Astrocyte of the cerebellum (primary cell): ENCODE results near the gene IL1RN.

Source experiments
- DNase-seq: peaks from one replicate; pipeline ENCODE4 v3.0.0-alpha.2; 2011; ENCODE audit warnings: low read depth
- H3K4me3 ChIP-seq: 2 replicates; pipeline ENCODE4 v1.5.1; 2011; ENCODE audit warnings: mild to moderate bottlenecking, low read depth, low read length, moderate library complexity
- in situ Hi-C: cut with HindIII; loops from 2 replicates; pipeline ENCODE4 v1.10.0; 2017; ENCODE audit warnings: low sequenced_read_pairs
- TF ChIP-seq, protein P1 (sequence below): IDR thresholded peaks from 2 replicates; pipeline ENCODE4 v1.5.1; 2012; ENCODE audit warnings: low read length, low read depth, moderate library complexity, mild to moderate bottlenecking; ENCODE audit errors: missing control alignments

IL1RN gene

DNA sequence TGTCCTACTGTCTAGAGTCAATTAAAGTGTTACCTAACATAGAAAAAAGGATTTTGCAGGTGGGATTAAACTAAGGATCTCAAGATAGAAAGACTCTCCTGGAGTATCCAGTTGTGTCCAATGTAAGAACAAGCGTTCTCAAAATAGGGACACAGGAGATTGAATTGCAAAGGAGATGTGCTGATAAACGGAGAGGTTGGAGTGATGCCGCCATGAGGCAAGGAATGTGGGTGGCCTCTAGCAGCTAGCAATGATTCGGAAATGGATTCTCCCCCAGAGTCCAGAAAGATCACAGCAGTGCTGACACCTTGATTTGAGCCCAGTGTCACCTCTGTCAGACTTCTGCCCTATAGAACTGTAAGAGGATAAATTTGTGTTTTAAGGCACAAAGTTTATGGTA, 24.1 kb upstream of the IL1RN start:
- no peak for DNase-seq
- no peak overlapping the region for H3K4me3 ChIP-seq
- TF ChIP-seq, protein P1, sequence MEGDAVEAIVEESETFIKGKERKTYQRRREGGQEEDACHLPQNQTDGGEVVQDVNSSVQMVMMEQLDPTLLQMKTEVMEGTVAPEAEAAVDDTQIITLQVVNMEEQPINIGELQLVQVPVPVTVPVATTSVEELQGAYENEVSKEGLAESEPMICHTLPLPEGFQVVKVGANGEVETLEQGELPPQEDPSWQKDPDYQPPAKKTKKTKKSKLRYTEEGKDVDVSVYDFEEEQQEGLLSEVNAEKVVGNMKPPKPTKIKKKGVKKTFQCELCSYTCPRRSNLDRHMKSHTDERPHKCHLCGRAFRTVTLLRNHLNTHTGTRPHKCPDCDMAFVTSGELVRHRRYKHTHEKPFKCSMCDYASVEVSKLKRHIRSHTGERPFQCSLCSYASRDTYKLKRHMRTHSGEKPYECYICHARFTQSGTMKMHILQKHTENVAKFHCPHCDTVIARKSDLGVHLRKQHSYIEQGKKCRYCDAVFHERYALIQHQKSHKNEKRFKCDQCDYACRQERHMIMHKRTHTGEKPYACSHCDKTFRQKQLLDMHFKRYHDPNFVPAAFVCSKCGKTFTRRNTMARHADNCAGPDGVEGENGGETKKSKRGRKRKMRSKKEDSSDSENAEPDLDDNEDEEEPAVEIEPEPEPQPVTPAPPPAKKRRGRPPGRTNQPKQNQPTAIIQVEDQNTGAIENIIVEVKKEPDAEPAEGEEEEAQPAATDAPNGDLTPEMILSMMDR = no peak
- in situ Hi-C loops = no loop called here

DNA sequence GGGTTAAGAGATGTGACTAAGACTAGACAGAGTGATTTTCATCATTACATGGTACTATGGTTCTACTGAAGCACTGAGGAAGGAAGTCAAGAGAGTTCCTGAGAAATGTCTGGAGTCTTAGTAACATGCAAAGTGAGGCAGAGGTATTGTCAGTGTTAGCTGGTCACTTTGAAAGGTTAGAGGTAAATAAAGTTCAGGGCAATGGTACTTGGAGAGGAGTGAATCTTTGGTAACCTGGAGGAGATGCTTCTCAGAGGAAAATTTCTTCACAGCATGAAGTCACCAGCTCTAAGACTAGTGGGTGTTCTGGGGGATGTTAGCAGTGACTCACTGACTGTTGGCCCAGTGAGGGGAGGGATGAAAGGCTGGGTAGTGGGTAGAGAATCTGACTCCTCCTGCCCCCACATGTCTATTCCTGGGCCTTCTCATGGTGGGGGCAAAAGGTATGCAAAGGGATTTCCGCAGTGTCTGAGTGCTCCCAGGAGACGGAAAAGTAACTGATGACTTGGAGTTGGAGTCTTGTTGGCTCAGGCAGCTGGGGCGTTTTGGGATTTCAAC, 23.3 kb upstream of the IL1RN start:
- DNase-seq = no peak
- in situ Hi-C loops = no loop called here

DNA sequence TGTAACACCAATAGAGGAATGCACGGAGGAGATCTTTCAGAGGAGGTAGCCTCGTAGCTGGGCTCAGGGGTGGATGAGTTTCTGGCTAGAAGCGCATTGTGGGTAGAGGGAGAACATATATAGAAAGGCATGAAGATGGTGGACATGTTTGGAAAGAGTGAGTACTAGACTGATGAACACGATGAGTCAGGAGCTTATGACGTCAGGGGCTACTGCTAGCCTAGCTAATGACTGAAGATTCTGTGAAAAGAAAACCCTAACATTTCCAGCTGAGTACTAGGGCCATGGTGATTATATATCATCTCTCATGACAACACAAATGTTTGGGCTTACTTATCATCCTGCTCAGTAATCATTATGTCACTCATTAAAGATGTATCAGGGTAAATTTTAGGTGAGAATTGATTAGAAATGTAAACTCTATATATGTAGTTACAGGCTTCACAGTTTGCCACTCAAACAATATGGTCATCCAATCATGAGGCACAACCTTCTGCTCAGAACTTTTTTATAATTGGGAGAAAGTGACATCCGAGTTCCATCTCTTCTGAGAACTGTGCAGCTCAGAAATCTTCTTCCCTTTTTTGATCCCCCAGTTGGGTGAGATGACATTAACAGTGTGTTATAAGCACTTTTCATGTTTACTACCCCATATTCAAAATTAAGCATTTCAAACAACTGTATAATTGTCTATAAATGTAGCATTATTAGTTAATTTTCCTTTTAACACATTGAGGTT, 22.2 kb upstream of the IL1RN start:
- TF ChIP-seq, protein P1 = no peak
- in situ Hi-C loops = no loop called here
- H3K4me3 ChIP-seq = no peak overlapping the region
- no peak for DNase-seq

More for the DNA sequence above, 23.3 kb upstream of the IL1RN start:
- no peak overlapping the region for H3K4me3 ChIP-seq
- TF ChIP-seq, protein P1 = no peak

DNA sequence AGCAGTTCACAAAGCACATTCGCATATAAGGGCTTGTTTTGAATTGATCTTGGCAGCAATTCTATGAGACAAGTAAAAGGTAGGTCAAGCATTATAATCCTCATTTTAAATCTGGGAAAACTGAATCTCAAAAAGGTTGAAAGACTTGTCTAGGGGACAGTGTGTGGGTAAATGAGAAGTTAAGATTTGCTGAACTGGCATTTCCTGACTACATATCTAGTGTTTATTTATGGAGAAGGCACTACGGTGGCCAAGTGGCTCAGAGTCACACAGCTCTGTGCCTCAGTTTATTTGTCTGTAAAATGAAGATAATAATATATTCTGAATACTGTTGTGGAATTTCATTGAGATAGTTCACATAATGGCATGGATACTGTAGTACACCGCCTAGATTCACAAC, 16.3 kb upstream of the IL1RN start:
- no peak overlapping the region for H3K4me3 ChIP-seq
- in situ Hi-C loops = no loop called here
- DNase-seq = no peak
- TF ChIP-seq, protein P1 = no peak

DNA sequence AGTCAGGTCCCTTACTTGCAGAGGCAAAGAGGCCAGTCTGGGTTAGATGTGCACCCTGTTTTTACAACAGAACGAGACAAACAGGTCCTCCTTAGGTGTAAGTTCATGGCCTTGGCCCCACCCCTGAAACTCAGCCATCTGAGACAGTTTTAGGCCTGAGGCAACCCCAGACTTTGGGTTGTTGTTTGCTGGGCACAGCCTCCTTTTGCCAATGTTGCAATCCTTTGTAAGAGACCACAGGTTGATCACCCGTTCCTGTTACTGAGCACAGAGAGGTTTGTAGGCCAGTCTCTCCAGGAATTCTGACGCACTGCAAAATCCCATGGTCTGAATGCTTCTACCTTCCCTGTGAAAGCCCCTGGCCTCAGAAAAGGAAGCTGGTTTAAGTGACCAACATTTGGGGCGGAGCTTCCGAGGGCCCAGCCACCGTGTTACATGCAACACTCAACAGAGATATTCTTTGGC, 15.5 kb upstream of the IL1RN start:
- no peak for DNase-seq
- in situ Hi-C loops = no loop called here
- TF ChIP-seq, protein P1 = no peak

DNA sequence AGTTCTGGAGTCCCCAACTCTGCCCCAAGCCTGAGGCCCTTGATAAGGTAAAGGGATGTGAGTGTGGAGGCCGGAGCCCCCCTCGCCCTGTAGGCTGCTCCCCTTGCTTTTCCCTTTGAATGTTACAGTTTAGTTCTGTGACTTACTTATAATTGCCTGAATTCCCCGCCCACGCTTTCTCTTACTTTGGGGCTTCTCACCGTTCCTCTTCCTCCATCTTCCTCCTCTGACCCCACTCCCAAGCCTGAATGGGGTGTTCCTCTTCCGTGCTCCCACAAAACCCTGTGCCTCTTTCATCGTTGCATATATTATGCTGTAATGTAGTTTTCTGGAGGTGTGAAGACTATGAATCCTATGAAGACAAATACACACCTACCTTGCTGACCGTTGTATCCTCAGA, 15.0 kb upstream of the IL1RN start:
- no peak for DNase-seq
- TF ChIP-seq, protein P1 = no peak
- in situ Hi-C loops = no loop called here
- H3K4me3 ChIP-seq = no peak overlapping the region

More for the DNA sequence above, 15.5 kb upstream of the IL1RN start:
- H3K4me3 ChIP-seq = no peak overlapping the region
